GM19099 (cell line): Measurements from ENCODE around the gene BAIAP2.

ENCODE experiments used
- POLR2A ChIP-seq: IDR thresholded peaks from 3 replicates; pipeline ENCODE4 v1.6.1; 2011; ENCODE audit warnings: low read depth; ENCODE audit not compliant: insufficient read length; ENCODE audit errors: extremely low read depth

Gene BAIAP2

GRCh38 chr17:81138500-81138899 lies 103.5 kb downstream of the BAIAP2 start:
- no peak for TF ChIP-seq POLR2A

- no peak for TF ChIP-seq POLR2A
Observed at GRCh38 chr17:81139428-81139827, 104.5 kb downstream of the BAIAP2 start.

- no peak for TF ChIP-seq POLR2A
Observed at GRCh38 chr17:81140018-81140417, 105.1 kb downstream of the BAIAP2 start.

- no peak for TF ChIP-seq POLR2A
Observed at GRCh38 chr17:81140695-81141094, 105.7 kb downstream of the BAIAP2 start.

GRCh38 chr17:81142301-81143199 lies 107.6 kb downstream of the BAIAP2 start:
- TF ChIP-seq POLR2A, result no peak

- no peak for TF ChIP-seq POLR2A
Observed at GRCh38 chr17:81143200-81143527, 108.2 kb downstream of the BAIAP2 start.

GRCh38 chr17:81143717-81144422 lies 108.9 kb downstream of the BAIAP2 start:
- no peak for TF ChIP-seq POLR2A

GRCh38 chr17:81144423-81144781 lies 109.5 kb downstream of the BAIAP2 start:
- TF ChIP-seq POLR2A, result no peak

GRCh38 chr17:81147701-81148100 lies 112.8 kb downstream of the BAIAP2 start:
- TF ChIP-seq POLR2A, result no peak

- no peak for TF ChIP-seq POLR2A
Observed at GRCh38 chr17:81148571-81148970, 113.6 kb downstream of the BAIAP2 start.

GRCh38 chr17:81148986-81149533 lies 114.1 kb downstream of the BAIAP2 start:
- TF ChIP-seq POLR2A, result no peak

GRCh38 chr17:81150377-81151077 lies 115.6 kb downstream of the BAIAP2 start:
- TF ChIP-seq POLR2A, result no peak

- no peak for TF ChIP-seq POLR2A
Observed at GRCh38 chr17:81151278-81151677, 116.3 kb downstream of the BAIAP2 start.

GRCh38 chr17:81152288-81152828 lies 117.4 kb downstream of the BAIAP2 start:
- no peak for TF ChIP-seq POLR2A

- TF ChIP-seq POLR2A, result no peak
Observed at GRCh38 chr17:81153340-81153803, 118.4 kb downstream of the BAIAP2 start.

GRCh38 chr17:81154961-81155360 lies 120.0 kb downstream of the BAIAP2 start:
- TF ChIP-seq POLR2A, result no peak
